ENCODE data around the gene MBP. TPM values are rescaled to one million over a fixed set of nuclear protein-coding genes. Genes with fewer than 3 reads are reported as not detected.

Gene MBP
- total and polyA plus RNA-seq, 2 of the 13 experiments (the other 11 are each of a cell fraction or from before 2014, with no cell fraction given) = 5.0 to 8.5 TPM

- Histone ChIP-seq H3K9ac (ENCODE audit: insufficient read depth, low read depth, low read length) (no peak overlapping the region), H3K27me3 (ENCODE audit: control insufficient read depth in 1 of 2, insufficient read depth in 2 of 2, low read length in 2 of 2) (no peaks in the 10 kb centered on the region), H3K79me2 (ENCODE audit: insufficient read depth, low read length) (no peaks in the 10 kb centered on the region), H2AFZ (ENCODE audit: low read length) (no peak overlapping the region), H4K20me1 (ENCODE audit: insufficient read depth, low read length) (no peaks in the 10 kb centered on the region), H3K4me2 (ENCODE audit: low read depth, low read length) (no peak overlapping the region), H3K27ac (ENCODE audit: extremely low read length, insufficient read depth, low read length) (no peak overlapping the region), H3K4me1 (ENCODE audit: insufficient read depth, low read length) (0 out of 2 replicates have a peak, but pooled peaks cover 5% of the 10 kb centered on the region), H3K36me3 (replicated peaks in 1 of 2; ENCODE audit: control insufficient read depth in 1 of 2, insufficient read depth in 2 of 2, low read length in 2 of 2) (no peaks in the 10 kb centered on the region), H3K4me3 (replicated peaks in 1 of 3; ENCODE audit: insufficient read depth in 1 of 3, low read depth in 2 of 3, low read length in 3 of 3) (no peak overlapping the region), H3K9me3 (ENCODE audit: low read length) (no peaks in the 10 kb centered on the region)
- CTCF ChIA-PET (ENCODE audit: low intra/inter-chr PET ratio, low total read pairs) = no interaction called here
- DNase-seq (ENCODE audit: low spot score) (no peak), FAIRE-seq (no peak), ATAC-seq (no peak)
- intact Hi-C loops (cut with micrococcal nuclease; ENCODE audit: unreplicated experiment) = no loop called here
- in situ Hi-C loops (cut with HindIII; ENCODE audit: extremely low pct_ligation_motif_present, low pct_unique_long_range_greater_than_20kb) = no loop called here
- POLR2A ChIA-PET = no interaction called here
- no peak for TF ChIP-seq SP140L (CRISPR knock-in tag; IDR thresholded peaks at IDR 0.05; ENCODE audit: borderline replicate concordance)
- no peak for TF ChIP-seq ZFP36L1 (CRISPR knock-in tag; IDR thresholded peaks at IDR 0.05)
- TF ChIP-seq NR2F1 (CRISPR knock-in tag; IDR thresholded peaks at IDR 0.05) = no peak
- TF ChIP-seq ATF1 (CRISPR knock-in tag; IDR thresholded peaks at IDR 0.05) = no peak
- TF ChIP-seq RXRB (CRISPR knock-in tag; IDR thresholded peaks at IDR 0.05; ENCODE audit: borderline replicate concordance) = no peak
- TF ChIP-seq PCBP1 (IDR thresholded peaks at IDR 0.05; ENCODE audit: borderline replicate concordance, low read depth, low read length) = no peak
- TF ChIP-seq ZNF619 (CRISPR knock-in tag; IDR thresholded peaks at IDR 0.05) = no peak
- no peak for TF ChIP-seq ZFY (CRISPR knock-in tag; IDR thresholded peaks at IDR 0.05)
- TF ChIP-seq ZSCAN29 (CRISPR knock-in tag; conservative IDR thresholded peaks at IDR 0.05) = no peak
- no peak for TF ChIP-seq ZNF557 (CRISPR knock-in tag; IDR thresholded peaks at IDR 0.05)
- TF ChIP-seq NFKB2 (CRISPR knock-in tag; IDR thresholded peaks at IDR 0.05; ENCODE audit: borderline replicate concordance) = no peak
- no peak for TF ChIP-seq ATF3 (CRISPR knock-in tag; IDR thresholded peaks at IDR 0.05)
- TF ChIP-seq ARNT (IDR thresholded peaks at IDR 0.05) = no peak
- no peak for TF ChIP-seq ZNF121 (CRISPR knock-in tag; IDR thresholded peaks at IDR 0.05)
- TF ChIP-seq ZNF431 (CRISPR knock-in tag; IDR thresholded peaks at IDR 0.05; ENCODE audit: borderline replicate concordance, low read depth) = no peak
- TF ChIP-seq ZBTB8A (CRISPR knock-in tag; IDR thresholded peaks at IDR 0.05; ENCODE audit: borderline replicate concordance, low read depth) = no peak
- WGBS (ENCODE audit: low lambda C conversion rate) = 93% methylated on average over 8 of the region's 10 CpGs
- no TSS peak for BruUV-seq (replicated peaks)
Measured at GRCh38 chr18:77042583-77042982, 90.0 kb downstream of the MBP start.

All from HepG2 (cell line).